GM23338 (cell line): Measurements from ENCODE around the gene IGSF21. TPM values are rescaled to one million over a fixed set of nuclear protein-coding genes. Genes with fewer than 3 reads are reported as not detected.
A peak's percentile ranks its signal among the peaks of the same experiment; 100 is the strongest.

ENCODE experiments used
- ATAC-seq: fragments of 200-7000 bp; cut with Tn5 transposase; 3 replicates; pipeline ENCODE4 v1.9.1; 2020
- DNase-seq: peaks from one replicate; pipeline ENCODE4 v3.0.0-alpha.2; 2015; ENCODE audit warnings: low spot score
- H2AFZ ChIP-seq: fragments of 200-600 bp; sonication (generic); 2 replicates; pipeline ENCODE4 v1.8.0; 2016; ENCODE audit warnings: antibody characterized with exemption, mild to moderate bottlenecking, moderate library complexity
- H3F3A ChIP-seq: fragments of 200-600 bp; sonication (generic); replicated peaks from 2 replicates; pipeline ENCODE4 v1.8.0; 2017; ENCODE audit warnings: antibody characterized with exemption, mixed run types, low read depth
- H3K27ac ChIP-seq: fragments of 200-600 bp; sonication (generic); 2 replicates; pipeline ENCODE4 v1.6.1; 2016; ENCODE audit warnings: low read depth
- H3K27me3 ChIP-seq: fragments of 200-600 bp; sonication (generic); 2 replicates; pipeline ENCODE4 v1.8.0; 2016; ENCODE audit warnings: mild to moderate bottlenecking, mixed run types, moderate library complexity; ENCODE audit not compliant: insufficient read depth
- H3K36me3 ChIP-seq: fragments of 200-600 bp; sonication (generic); 2 replicates; pipeline ENCODE4 v1.8.0; 2016; ENCODE audit warnings: mild to moderate bottlenecking; ENCODE audit not compliant: insufficient read depth
- H3K4me1 ChIP-seq: fragments of 200-600 bp; sonication (generic); 2 replicates; pipeline ENCODE4 v1.8.0; 2016; ENCODE audit warnings: mild to moderate bottlenecking, moderate library complexity; ENCODE audit not compliant: insufficient read depth
- H3K4me2 ChIP-seq: fragments of 200-600 bp; sonication (generic); 2 replicates; pipeline ENCODE4 v1.7.1; 2017; ENCODE audit warnings: mixed run types
- H3K4me3 ChIP-seq: fragments of 200-600 bp; sonication (generic); 2 replicates; pipeline ENCODE4 v1.6.1; 2016; ENCODE audit warnings: mixed run types
- H3K79me2 ChIP-seq: fragments of 200-600 bp; sonication (generic); replicated peaks from 2 replicates; pipeline ENCODE4 v1.8.0; 2017; ENCODE audit warnings: mild to moderate bottlenecking; ENCODE audit not compliant: insufficient read depth
- H3K9me2 ChIP-seq: fragments of 200-600 bp; sonication (generic); 2 replicates; pipeline ENCODE4 v1.8.0; 2017; ENCODE audit not compliant: insufficient read depth
- H4K20me1 ChIP-seq: fragments of 200-600 bp; sonication (generic); replicated peaks from 2 replicates; pipeline ENCODE4 v1.8.0; 2017; ENCODE audit warnings: mild to moderate bottlenecking; ENCODE audit not compliant: insufficient read depth
- H3K27ac Mint-ChIP-seq: 2 replicates; pipeline ENCODE4 v1.8.0; 2020; ENCODE audit warnings: inconsistent platforms, mild to moderate bottlenecking, moderate library complexity, mixed read lengths
- H3K27me3 Mint-ChIP-seq: 3 replicates; pipeline ENCODE4 v1.8.0; 2022; ENCODE audit warnings: low read depth, mild to moderate bottlenecking, moderate library complexity, mixed read lengths, inconsistent platforms; ENCODE audit not compliant: insufficient read depth, poor library complexity
- H3K36me3 Mint-ChIP-seq: 3 replicates; pipeline ENCODE4 v1.8.0; 2021; ENCODE audit warnings: low read depth, mild to moderate bottlenecking, inconsistent platforms, moderate library complexity, mixed read lengths
- H3K4me1 Mint-ChIP-seq: 3 replicates; pipeline ENCODE4 v1.8.0; 2020; ENCODE audit warnings: mild to moderate bottlenecking, inconsistent platforms, mixed read lengths
- H3K4me3 Mint-ChIP-seq: 3 replicates; pipeline ENCODE4 v1.8.0; 2021; ENCODE audit warnings: moderate library complexity, mild to moderate bottlenecking, inconsistent platforms, mixed read lengths
- H3K9me3 Mint-ChIP-seq: 3 replicates; pipeline ENCODE4 v1.8.0; 2020; ENCODE audit warnings: moderate library complexity, mild to moderate bottlenecking, inconsistent platforms, mixed read lengths
- CREB1 ChIP-seq: fragments of 250-450 bp; sonication (Bioruptor Pico); IDR thresholded peaks from 2 replicates; pipeline ENCODE4 v1.5.0; 2020; ENCODE audit warnings: low read depth, mild to moderate bottlenecking, moderate library complexity
- CTCF ChIP-seq, 2 experiments: fragments of 200-600 bp in 1 of 2; sonication (generic) in 1 of 2; conservative IDR thresholded peaks; 2 replicates each; pipeline versions ENCODE4 v1.5.1 to v1.6.1; 2016 to 2017; ENCODE audit warnings: antibody characterized with exemption in 2 of 2, low read depth in 2 of 2, mild to moderate bottlenecking in 2 of 2, moderate library complexity in 1 of 2
- ETS1 ChIP-seq: IDR thresholded peaks from 2 replicates; pipeline ENCODE4 v1.6.1; 2016; ENCODE audit warnings: antibody characterized with exemption
- EZH2 ChIP-seq: fragments of 200-600 bp; sonication (generic); IDR thresholded peaks from one replicate; pipeline ENCODE4 v1.8.0; 2017; ENCODE audit warnings: antibody characterized with exemption, mild to moderate bottlenecking, low read depth; ENCODE audit not compliant: unreplicated experiment
- EZH2phosphoT487 ChIP-seq: fragments of 200-600 bp; sonication (generic); IDR thresholded peaks from one replicate; pipeline ENCODE4 v1.8.1; 2018; ENCODE audit warnings: antibody characterized with exemption; ENCODE audit not compliant: unreplicated experiment
- JUNB ChIP-seq: IDR thresholded peaks from one replicate; pipeline ENCODE4 v1.6.1; 2016; ENCODE audit warnings: antibody characterized with exemption; ENCODE audit not compliant: unreplicated experiment
- NANOG ChIP-seq: IDR thresholded peaks from 2 replicates; pipeline ENCODE4 v1.6.1; 2016; ENCODE audit warnings: antibody characterized with exemption, borderline replicate concordance
- POLR2AphosphoS5 ChIP-seq: IDR thresholded peaks from 2 replicates; pipeline ENCODE4 v1.6.1; 2016; ENCODE audit warnings: antibody characterized with exemption, low read depth
- REST ChIP-seq: IDR thresholded peaks from one replicate; pipeline ENCODE4 v1.6.1; 2018; ENCODE audit warnings: antibody characterized with exemption; ENCODE audit not compliant: unreplicated experiment
- STAT1 ChIP-seq: IDR thresholded peaks from one replicate; pipeline ENCODE4 v1.6.1; 2016; ENCODE audit warnings: antibody characterized with exemption; ENCODE audit not compliant: unreplicated experiment
- ZNF114 ChIP-seq: fragments of 250-450 bp; sonication (Bioruptor Pico); IDR thresholded peaks from 2 replicates; pipeline ENCODE4 v1.5.0; 2020; ENCODE audit warnings: mild to moderate bottlenecking, moderate library complexity
- ZNF331 ChIP-seq: fragments of 250-450 bp; sonication (Bioruptor Pico); IDR thresholded peaks from 2 replicates; pipeline ENCODE4 v1.5.0; 2020; ENCODE audit warnings: low read depth, mild to moderate bottlenecking, moderate library complexity
- ZNF462 ChIP-seq: fragments of 250-450 bp; sonication (Bioruptor Pico); IDR thresholded peaks from 2 replicates; pipeline ENCODE4 v1.5.0; 2020; ENCODE audit warnings: mild to moderate bottlenecking, moderate library complexity
- polyA plus RNA-seq: library from polyadenylated mRNA; unstranded; fragments of >200 nt; fragmentation: Nextera tagmentation; extraction: Ambion mirVana; gene quantifications from 2 replicates; pipeline ENCODE4 v1.2.1, GENCODE V29; 2016
- total RNA-seq: library from RNA; depleted of rRNA; stranded (reverse); fragments of >200 nt; shearing (Covaris generic); gene quantifications from 2 replicates; pipeline ENCODE4 v1.2.3, GENCODE V29; 2014

The IGSF21 gene
- total and polyA plus RNA-seq, 2 experiments from 2014 or later, result 15.6 to 15.7 TPM

- H3F3A ChIP-seq, result no peaks in the 10 kb centered on the region
- H3K27me3 ChIP-seq, result no peaks in the 10 kb centered on the region
- H3K9me2 ChIP-seq, result peaks cover 4% of the 10 kb centered on the region; the same call in 1 of the 2 replicates
- peaks cover 14% of the 10 kb centered on the region for H3K79me2 ChIP-seq
- Mint-ChIP-seq H3K4me1 (peaks cover 19% of the 10 kb centered on the region), H3K36me3 (no peaks in the 10 kb centered on the region; the same call in 2 of the 3 replicates), H3K27ac (no peak overlapping the region), H3K9me3 (no peaks in the 10 kb centered on the region), H3K4me3 (no peak overlapping the region), H3K27me3 (peaks cover 10% of the 10 kb centered on the region)
- ATAC-seq, result no peak; the same call in 2 of the 3 replicates
- no peak overlapping the region for H3K4me3 ChIP-seq
- H3K4me1 ChIP-seq, result peaks cover 20% of the 10 kb centered on the region
- no peak overlapping the region for H3K27ac ChIP-seq
- no peak for DNase-seq
- H3K4me2 ChIP-seq, result peak overlapping the region; percentile 32; the same call in 1 of the 2 replicates
- TF ChIP-seq ZNF331 (no peak), STAT1 (no peak), EZH2phosphoT487 (no peak), NANOG (no peak), ETS1 (no peak), JUNB (no peak), REST (no peak), EZH2 (no peak), ZNF114 (CRISPR knock-in tag) (no peak), ZNF462 (CRISPR knock-in tag) (no peak), POLR2AphosphoS5 (no peak), CTCF (conservative IDR thresholded peaks at IDR 0.05; ENCODE audit: low read depth in 2 of 2) (no peak), CREB1 (CRISPR knock-in tag) (no peak)
- H2AFZ ChIP-seq, result no peak overlapping the region
- no peaks in the 10 kb centered on the region for H3K36me3 ChIP-seq
- H4K20me1 ChIP-seq, result peaks cover 5% of the 10 kb centered on the region
Measured at GRCh38 chr1:18118491-18118890, 10.9 kb downstream of the IGSF21 start.
